ENCODE measurements around the gene TRPM4.

DNA sequence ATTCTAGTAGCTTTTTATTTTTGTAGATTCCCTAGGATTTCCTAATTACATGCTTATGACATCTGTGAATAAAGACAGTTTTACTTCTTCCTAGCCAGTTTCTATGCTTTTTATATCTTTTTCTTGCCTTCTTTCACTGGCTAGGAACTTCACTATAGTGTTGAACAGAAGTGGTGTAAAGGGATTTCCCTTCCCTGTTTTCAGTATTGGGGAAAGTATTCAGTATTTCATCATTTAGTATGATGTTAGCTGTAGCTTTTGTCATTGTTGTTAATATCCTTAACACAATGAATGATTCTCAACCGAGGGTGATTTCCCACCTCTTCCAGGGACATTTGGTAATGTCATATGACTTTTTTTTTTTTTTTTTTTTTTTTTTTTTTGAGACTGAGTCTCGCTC lies 90.1 kb downstream of the TRPM4 start:
- TF ChIP-seq EP300 (IDR thresholded peaks at IDR 0.05; ENCODE audit: borderline replicate concordance in 1 of 2, low read depth in 1 of 2, low read length in 1 of 2) = no peak
- TF ChIP-seq RAD21 (IDR thresholded peaks at IDR 0.05; ENCODE audit: low read length) = no peak
- TF ChIP-seq NFIC (IDR thresholded peaks at IDR 0.05; ENCODE audit: borderline replicate concordance) = no peak
- TF ChIP-seq EZH2phosphoT487 (IDR thresholded peaks at IDR 0.05; ENCODE audit: borderline replicate concordance, low read depth) = no peak
- TF ChIP-seq, protein P1, sequence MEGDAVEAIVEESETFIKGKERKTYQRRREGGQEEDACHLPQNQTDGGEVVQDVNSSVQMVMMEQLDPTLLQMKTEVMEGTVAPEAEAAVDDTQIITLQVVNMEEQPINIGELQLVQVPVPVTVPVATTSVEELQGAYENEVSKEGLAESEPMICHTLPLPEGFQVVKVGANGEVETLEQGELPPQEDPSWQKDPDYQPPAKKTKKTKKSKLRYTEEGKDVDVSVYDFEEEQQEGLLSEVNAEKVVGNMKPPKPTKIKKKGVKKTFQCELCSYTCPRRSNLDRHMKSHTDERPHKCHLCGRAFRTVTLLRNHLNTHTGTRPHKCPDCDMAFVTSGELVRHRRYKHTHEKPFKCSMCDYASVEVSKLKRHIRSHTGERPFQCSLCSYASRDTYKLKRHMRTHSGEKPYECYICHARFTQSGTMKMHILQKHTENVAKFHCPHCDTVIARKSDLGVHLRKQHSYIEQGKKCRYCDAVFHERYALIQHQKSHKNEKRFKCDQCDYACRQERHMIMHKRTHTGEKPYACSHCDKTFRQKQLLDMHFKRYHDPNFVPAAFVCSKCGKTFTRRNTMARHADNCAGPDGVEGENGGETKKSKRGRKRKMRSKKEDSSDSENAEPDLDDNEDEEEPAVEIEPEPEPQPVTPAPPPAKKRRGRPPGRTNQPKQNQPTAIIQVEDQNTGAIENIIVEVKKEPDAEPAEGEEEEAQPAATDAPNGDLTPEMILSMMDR (IDR thresholded peaks at IDR 0.05) = no peak
- TF ChIP-seq GABPA (IDR thresholded peaks at IDR 0.05; ENCODE audit: low read depth) = no peak
- no peak for TF ChIP-seq TAF1 (IDR thresholded peaks at IDR 0.05; ENCODE audit: borderline replicate concordance, low read depth, low read length)
- no peak for TF ChIP-seq MEF2A (IDR thresholded peaks at IDR 0.05; ENCODE audit: borderline replicate concordance, low read depth)
- no peak for TF ChIP-seq MAX (IDR thresholded peaks at IDR 0.05; ENCODE audit: low read depth)
- TF ChIP-seq POLR2AphosphoS5 (IDR thresholded peaks at IDR 0.05; ENCODE audit: low read depth, low read length) = no peak
- no peak for TF ChIP-seq RXRA (IDR thresholded peaks at IDR 0.05; ENCODE audit: borderline replicate concordance, low read depth)

Data from SK-N-SH (cell line).